Neural cell (in vitro differentiated cells): Measurements from ENCODE around the gene FGD4. TPM values are rescaled to one million over a fixed set of nuclear protein-coding genes. Genes with fewer than 3 reads are reported as not detected.

Experiments used
- H2AFZ ChIP-seq: fragments of 200-600, 300-800 bp; sonication (generic), shearing (Covaris generic); 2 replicates; pipeline ENCODE4 v1.6.0; 2014; ENCODE audit warnings: low read depth, mild to moderate bottlenecking, antibody characterized with exemption, low read length, moderate library complexity
- H3F3A ChIP-seq: fragments of 200-600 bp; shearing (Covaris generic); 2 replicates; pipeline ENCODE4 v1.6.1; 2016; ENCODE audit warnings: mild to moderate bottlenecking, moderate library complexity, mixed read lengths, antibody characterized with exemption, low read length; ENCODE audit not compliant: insufficient read depth, poor library complexity, severe bottlenecking
- H3K27ac ChIP-seq: fragments of 200-600, 300-800 bp; sonication (generic), shearing (Covaris generic); 2 replicates; pipeline ENCODE4 v1.5.1; 2014; ENCODE audit warnings: mild to moderate bottlenecking, low read length, moderate library complexity
- H3K27me3 ChIP-seq: fragments of 300-800, 200-600 bp; sonication (generic), shearing (Covaris generic); 2 replicates; pipeline ENCODE4 v1.6.0; 2014; ENCODE audit warnings: mild to moderate bottlenecking, low read depth, low read length, moderate library complexity; ENCODE audit not compliant: insufficient read depth
- H3K36me3 ChIP-seq: fragments of 300-800, 200-600 bp; sonication (generic), shearing (Covaris generic); 2 replicates; pipeline ENCODE4 v1.5.1; 2014; ENCODE audit warnings: mild to moderate bottlenecking, antibody characterized with exemption, low read length, moderate library complexity; ENCODE audit not compliant: insufficient read depth
- H3K4me2 ChIP-seq: fragments of 300-800, 200-600 bp; sonication (generic), shearing (Covaris generic); 2 replicates; pipeline ENCODE4 v1.6.0; 2014; ENCODE audit warnings: mild to moderate bottlenecking, low read length
- H3K4me3 ChIP-seq: fragments of 300-800, 200-600 bp; sonication (generic), shearing (Covaris generic); 2 replicates; pipeline ENCODE4 v1.5.1; 2014; ENCODE audit warnings: mild to moderate bottlenecking, low read length, moderate library complexity
- H3K79me2 ChIP-seq: fragments of 200-600 bp; shearing (Covaris generic); replicated peaks from 2 replicates; pipeline ENCODE4 v1.6.0; 2014; ENCODE audit warnings: mild to moderate bottlenecking, low read length, moderate library complexity; ENCODE audit not compliant: insufficient read depth
- H3K9ac ChIP-seq: fragments of 300-800, 200-600 bp; sonication (generic), shearing (Covaris generic); 2 replicates; pipeline ENCODE4 v1.6.1; 2016; ENCODE audit warnings: mild to moderate bottlenecking, low read length, mixed read lengths
- H3K9me2 ChIP-seq: fragments of 200-600 bp; shearing (Covaris generic); 2 replicates; pipeline ENCODE4 v1.6.1; 2016; ENCODE audit warnings: mild to moderate bottlenecking, low read length, mixed read lengths; ENCODE audit not compliant: insufficient read depth
- H3K9me3 ChIP-seq: fragments of 200-600, 300-800 bp; sonication (generic), shearing (Covaris generic); 2 replicates; pipeline ENCODE4 v1.6.1; 2016; ENCODE audit warnings: mild to moderate bottlenecking, mixed run types, low read length, moderate library complexity, mixed read lengths
- H4K20me1 ChIP-seq: fragments of 200-600 bp; shearing (Covaris generic); 2 replicates; pipeline ENCODE4 v1.6.1; 2016; ENCODE audit warnings: mild to moderate bottlenecking, mixed run types; ENCODE audit not compliant: insufficient read depth
- EP300 ChIP-seq: fragments of 450-650 bp; conservative IDR thresholded peaks from 2 replicates; pipeline ENCODE4 v1.6.1; 2014; ENCODE audit warnings: antibody characterized with exemption, mild to moderate bottlenecking, moderate library complexity; ENCODE audit not compliant: poor library complexity, severe bottlenecking
- EZH2 ChIP-seq: fragments of 200-600, 300-800 bp; shearing (Covaris generic), sonication (generic); IDR thresholded peaks from 2 replicates; pipeline ENCODE4 v1.6.1; 2014; ENCODE audit warnings: antibody characterized with exemption, low read length, borderline replicate concordance, mild to moderate bottlenecking; ENCODE audit not compliant: insufficient read depth, poor library complexity, severe bottlenecking
- MXI1 ChIP-seq: fragments of 450-650 bp; conservative IDR thresholded peaks from 2 replicates; pipeline ENCODE4 v1.6.1; 2014; ENCODE audit warnings: antibody characterized with exemption, mild to moderate bottlenecking; ENCODE audit not compliant: poor library complexity, severe bottlenecking
- POLR2AphosphoS5 ChIP-seq: IDR thresholded peaks from 2 replicates; pipeline ENCODE4 v1.6.1; 2012
- RAD21 ChIP-seq: fragments of 450-650 bp; conservative IDR thresholded peaks from 2 replicates; pipeline ENCODE4 v1.6.1; 2014; ENCODE audit warnings: antibody characterized with exemption, mild to moderate bottlenecking, moderate library complexity
- REST ChIP-seq: IDR thresholded peaks from 2 replicates; pipeline ENCODE4 v1.6.1; 2012; ENCODE audit warnings: borderline replicate concordance
- SMC3 ChIP-seq: fragments of 450-650 bp; conservative IDR thresholded peaks from 2 replicates; pipeline ENCODE4 v1.6.1; 2014; ENCODE audit warnings: antibody characterized with exemption, mild to moderate bottlenecking, moderate library complexity; ENCODE audit not compliant: poor library complexity
- TAF1 ChIP-seq: IDR thresholded peaks from 2 replicates; pipeline ENCODE4 v1.6.1; 2012; ENCODE audit warnings: low read depth
- polyA plus RNA-seq: library from polyadenylated mRNA; depleted of rRNA; stranded (reverse); fragments of >200 nt; gene quantifications from 2 replicates; pipeline ENCODE4 v1.2.3, GENCODE V29; 2014
- TF ChIP-seq, protein P1 (sequence below): fragments of 450-650 bp; IDR thresholded peaks from 2 replicates; pipeline ENCODE4 v1.5.1; 2014; ENCODE audit warnings: antibody characterized with exemption, mild to moderate bottlenecking, moderate library complexity; ENCODE audit not compliant: poor library complexity, severe bottlenecking

Gene FGD4
- polyA plus RNA-seq, 1 donor from 2014 or later, result 24.4 TPM

- H4K20me1 ChIP-seq, result no peaks in the 10 kb centered on the region
- H3K79me2 ChIP-seq, result peaks cover 77% of the 10 kb centered on the region
- H2AFZ ChIP-seq, result no peak overlapping the region
- no peak overlapping the region for H3K27ac ChIP-seq
- H3K4me3 ChIP-seq, result no peak overlapping the region
- H3F3A ChIP-seq, result no peaks in the 10 kb centered on the region
- no peak overlapping the region for H3K4me2 ChIP-seq
- no peaks in the 10 kb centered on the region for H3K9me2 ChIP-seq
- H3K9ac ChIP-seq, result no peak overlapping the region
- no peaks in the 10 kb centered on the region for H3K9me3 ChIP-seq
- H3K27me3 ChIP-seq, result no peaks in the 10 kb centered on the region
- TF ChIP-seq RAD21 (no peak), EZH2 (no peak), TAF1 (no peak)
- H3K36me3 ChIP-seq, result no peaks in the 10 kb centered on the region
Observed at GRCh38 chr12:32545413-32545980, 146.1 kb downstream of the FGD4 start.

GRCh38 chr12:32546272-32546671 is 146.9 kb downstream of the FGD4 start:
- no peak for TF ChIP-seq EZH2
- no peak for TF ChIP-seq EP300
- TF ChIP-seq RAD21, result no peak
- TF ChIP-seq, protein P1, sequence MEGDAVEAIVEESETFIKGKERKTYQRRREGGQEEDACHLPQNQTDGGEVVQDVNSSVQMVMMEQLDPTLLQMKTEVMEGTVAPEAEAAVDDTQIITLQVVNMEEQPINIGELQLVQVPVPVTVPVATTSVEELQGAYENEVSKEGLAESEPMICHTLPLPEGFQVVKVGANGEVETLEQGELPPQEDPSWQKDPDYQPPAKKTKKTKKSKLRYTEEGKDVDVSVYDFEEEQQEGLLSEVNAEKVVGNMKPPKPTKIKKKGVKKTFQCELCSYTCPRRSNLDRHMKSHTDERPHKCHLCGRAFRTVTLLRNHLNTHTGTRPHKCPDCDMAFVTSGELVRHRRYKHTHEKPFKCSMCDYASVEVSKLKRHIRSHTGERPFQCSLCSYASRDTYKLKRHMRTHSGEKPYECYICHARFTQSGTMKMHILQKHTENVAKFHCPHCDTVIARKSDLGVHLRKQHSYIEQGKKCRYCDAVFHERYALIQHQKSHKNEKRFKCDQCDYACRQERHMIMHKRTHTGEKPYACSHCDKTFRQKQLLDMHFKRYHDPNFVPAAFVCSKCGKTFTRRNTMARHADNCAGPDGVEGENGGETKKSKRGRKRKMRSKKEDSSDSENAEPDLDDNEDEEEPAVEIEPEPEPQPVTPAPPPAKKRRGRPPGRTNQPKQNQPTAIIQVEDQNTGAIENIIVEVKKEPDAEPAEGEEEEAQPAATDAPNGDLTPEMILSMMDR, result no peak
- no peak for TF ChIP-seq MXI1
- TF ChIP-seq REST, result no peak
- no peak for TF ChIP-seq TAF1
- no peak for TF ChIP-seq SMC3
- TF ChIP-seq POLR2AphosphoS5, result no peak
- Histone ChIP-seq H3K79me2 (peaks cover 79% of the 10 kb centered on the region), H3K27me3 (no peaks in the 10 kb centered on the region), H3K9me3 (no peaks in the 10 kb centered on the region), H3K4me2 (no peak overlapping the region), H3K9me2 (no peaks in the 10 kb centered on the region), H3K27ac (no peak overlapping the region), H3K4me3 (no peak overlapping the region), H3K9ac (no peak overlapping the region), H2AFZ (no peak overlapping the region), H4K20me1 (no peaks in the 10 kb centered on the region), H3F3A (no peaks in the 10 kb centered on the region), H3K36me3 (no peaks in the 10 kb centered on the region)
